Vagina (tissue), 2 donors: Measurements from ENCODE around the gene EHMT1. TPM values are rescaled to one million over a fixed set of nuclear protein-coding genes. Genes with fewer than 3 reads are reported as not detected.

Experiments
- DNase-seq, 2 donors: peaks; one replicate each; pipeline ENCODE4 v3.0.0-alpha.2; 2017; ENCODE audit errors: extremely low spot score in 2 of 2
- H3K27ac ChIP-seq: fragments of 200-600 bp; sonication (generic); one replicate; pipeline ENCODE4 v1.5.1; 2019
- H3K27me3 ChIP-seq: fragments of 200-600 bp; sonication (generic); one replicate; pipeline ENCODE4 v1.5.1; 2019
- H3K36me3 ChIP-seq, 2 donors: fragments of 200-600 bp; sonication (generic); one replicate each; pipeline ENCODE4 v1.5.1; 2017 to 2019
- H3K4me1 ChIP-seq: fragments of 200-600 bp; sonication (generic); one replicate; pipeline ENCODE4 v1.5.1; 2019
- H3K4me3 ChIP-seq, 2 donors: fragments of 200-600 bp; sonication (generic); 1 replicate in 1 of 2; 2 replicates in 1 of 2; pipeline ENCODE4 v1.5.1; 2016 to 2019
- H3K9me3 ChIP-seq: fragments of 200-600 bp; sonication (generic); one replicate; pipeline ENCODE4 v1.5.1; 2019
- POLR2A ChIP-seq, 2 donors: fragments of 450-650 bp; IDR thresholded peaks; one replicate each; pipeline ENCODE4 v1.6.1; 2017; ENCODE audit warnings: antibody characterized with exemption in 2 of 2, mild to moderate bottlenecking in 2 of 2, moderate library complexity in 2 of 2
- POLR2AphosphoS5 ChIP-seq, 2 donors: sonication (generic); formaldehyde crosslinking; IDR thresholded peaks; one replicate each; pipeline ENCODE4 v1.9.0; 2017; ENCODE audit warnings: antibody characterized with exemption in 2 of 2, mild to moderate bottlenecking in 2 of 2, low read depth in 1 of 2; ENCODE audit not compliant: insufficient read depth in 1 of 2
- intact Hi-C: fragments of 100-400 bp; cut with DNase I; formaldehyde crosslinking; loops from one replicate; pipeline ENCODE4 v1.15.1; 2023
- total RNA-seq: library from RNA; depleted of rRNA; stranded (reverse); fragments of >200 nt; gene quantifications from one replicate; pipeline ENCODE4 v1.2.3, GENCODE V29; 2016
- TF ChIP-seq, protein P1 (sequence below), 3 experiments: fragments of 450-650 bp in 2 of 3; fragments of 200-600 bp in 1 of 3; sonication (generic) in 1 of 3; IDR thresholded peaks; one replicate each; pipeline ENCODE4 v1.5.1; 2017 to 2019; ENCODE audit warnings: antibody characterized with exemption in 3 of 3, mild to moderate bottlenecking in 2 of 3, moderate library complexity in 2 of 3

The EHMT1 gene
- total RNA-seq, 1 donor from 2014 or later, result 65.8 TPM

DNA sequence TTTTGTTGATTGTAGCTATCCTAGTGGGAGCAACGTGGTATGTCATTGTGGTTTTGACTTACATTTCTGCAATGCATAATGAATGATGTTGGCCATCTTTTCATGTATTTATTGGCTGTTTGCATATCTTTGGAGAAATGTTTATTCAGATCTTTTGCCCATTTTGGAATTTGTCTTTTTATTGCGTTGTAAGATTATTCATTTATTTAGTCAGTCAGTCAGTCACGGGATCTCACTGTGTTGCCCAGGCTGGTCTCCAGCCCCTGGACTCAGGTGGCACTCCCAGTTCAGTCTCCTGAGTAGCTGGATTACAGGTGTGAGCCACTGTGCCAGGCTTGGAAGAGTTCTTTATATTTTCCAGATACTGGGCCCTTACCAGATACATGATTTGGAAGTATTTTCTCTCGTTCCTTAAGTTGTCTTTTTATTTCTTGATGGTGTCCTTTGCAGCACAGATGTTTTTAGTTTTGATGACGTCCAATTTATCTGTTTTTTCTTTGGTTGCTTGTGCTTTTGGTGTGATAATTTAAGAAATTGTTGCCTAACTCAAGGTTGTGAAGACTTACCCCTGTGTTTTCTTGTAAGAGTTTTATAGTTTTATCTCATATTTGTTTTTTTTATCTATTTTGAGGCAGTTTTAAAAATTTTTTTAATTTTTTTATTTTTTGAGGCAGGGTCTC lies 67.1 kb downstream of the EHMT1 start:
- TF ChIP-seq, protein P1, sequence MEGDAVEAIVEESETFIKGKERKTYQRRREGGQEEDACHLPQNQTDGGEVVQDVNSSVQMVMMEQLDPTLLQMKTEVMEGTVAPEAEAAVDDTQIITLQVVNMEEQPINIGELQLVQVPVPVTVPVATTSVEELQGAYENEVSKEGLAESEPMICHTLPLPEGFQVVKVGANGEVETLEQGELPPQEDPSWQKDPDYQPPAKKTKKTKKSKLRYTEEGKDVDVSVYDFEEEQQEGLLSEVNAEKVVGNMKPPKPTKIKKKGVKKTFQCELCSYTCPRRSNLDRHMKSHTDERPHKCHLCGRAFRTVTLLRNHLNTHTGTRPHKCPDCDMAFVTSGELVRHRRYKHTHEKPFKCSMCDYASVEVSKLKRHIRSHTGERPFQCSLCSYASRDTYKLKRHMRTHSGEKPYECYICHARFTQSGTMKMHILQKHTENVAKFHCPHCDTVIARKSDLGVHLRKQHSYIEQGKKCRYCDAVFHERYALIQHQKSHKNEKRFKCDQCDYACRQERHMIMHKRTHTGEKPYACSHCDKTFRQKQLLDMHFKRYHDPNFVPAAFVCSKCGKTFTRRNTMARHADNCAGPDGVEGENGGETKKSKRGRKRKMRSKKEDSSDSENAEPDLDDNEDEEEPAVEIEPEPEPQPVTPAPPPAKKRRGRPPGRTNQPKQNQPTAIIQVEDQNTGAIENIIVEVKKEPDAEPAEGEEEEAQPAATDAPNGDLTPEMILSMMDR (IDR thresholded peaks at IDR 0.05), result no peak
- TF ChIP-seq POLR2A (IDR thresholded peaks at IDR 0.05) (no peak), POLR2AphosphoS5 (IDR thresholded peaks at IDR 0.05; ENCODE audit: insufficient read depth in 1 of 2, low read depth in 1 of 2) (no peak)
- H3K27me3 ChIP-seq, result no peaks in the 10 kb centered on the region
- H3K36me3 ChIP-seq, result no peaks in the 10 kb centered on the region
- H3K4me3 ChIP-seq, result no peak overlapping the region
- H3K27ac ChIP-seq, result peak overlapping the region; percentile 54
- no peaks in the 10 kb centered on the region for H3K9me3 ChIP-seq
- intact Hi-C loops, result no loop called here
- peaks cover 40% of the 10 kb centered on the region for H3K4me1 ChIP-seq
- DNase-seq, result no peak

DNA sequence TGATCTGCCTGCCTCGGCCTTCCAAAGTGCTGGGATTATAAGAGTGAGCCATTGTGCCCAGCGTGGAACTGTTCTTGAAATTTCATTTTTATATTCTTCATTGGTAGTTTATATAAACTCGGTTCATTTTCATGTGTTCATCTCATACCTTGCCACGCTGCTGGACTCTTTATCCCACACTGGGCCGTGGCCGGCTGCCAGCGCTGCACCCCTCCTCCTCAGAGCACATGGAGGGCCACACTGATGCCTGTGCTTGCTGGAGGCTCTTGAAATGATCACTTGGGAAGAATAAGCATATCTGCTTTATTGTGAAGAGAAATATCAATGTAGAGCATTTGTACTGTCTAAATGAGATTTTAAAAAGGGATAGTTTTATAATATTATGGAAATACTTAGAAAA lies 69.5 kb downstream of the EHMT1 start:
- Histone ChIP-seq H3K4me1 (peaks cover 54% of the 10 kb centered on the region), H3K4me3 (no peak overlapping the region), H3K27me3 (no peaks in the 10 kb centered on the region), H3K9me3 (no peaks in the 10 kb centered on the region), H3K36me3 (no peaks in the 10 kb centered on the region), H3K27ac (no peak overlapping the region)
- DNase-seq, result no peak
- TF ChIP-seq POLR2AphosphoS5 (IDR thresholded peaks at IDR 0.05; ENCODE audit: insufficient read depth in 1 of 2, low read depth in 1 of 2) (no peak), POLR2A (IDR thresholded peaks at IDR 0.05) (no peak)
- TF ChIP-seq, protein P1 (IDR thresholded peaks at IDR 0.05), result no peak
- intact Hi-C loops, result no loop called here

- Histone ChIP-seq H3K4me3 (no peak overlapping the region), H3K27me3 (no peaks in the 10 kb centered on the region), H3K36me3 (no peaks in the 10 kb centered on the region), H3K4me1 (peaks cover 54% of the 10 kb centered on the region), H3K9me3 (no peaks in the 10 kb centered on the region), H3K27ac (no peak overlapping the region)
- DNase-seq, result no peak
- intact Hi-C loops, result no loop called here
- no peak for TF ChIP-seq POLR2A (IDR thresholded peaks at IDR 0.05)
- TF ChIP-seq, protein P1 (IDR thresholded peaks at IDR 0.05), result no peak
- no peak for TF ChIP-seq POLR2AphosphoS5 (IDR thresholded peaks at IDR 0.05; ENCODE audit: insufficient read depth in 1 of 2, low read depth in 1 of 2)
Observed at GRCh38 chr9:137688725-137689124, 69.9 kb downstream of the EHMT1 start.

GRCh38 chr9:137689745-137690529 lies 71.1 kb downstream of the EHMT1 start:
- H3K27ac ChIP-seq, result no peak overlapping the region
- intact Hi-C loops, result no loop called here
- H3K4me3 ChIP-seq, result no peak overlapping the region
- no peak for TF ChIP-seq POLR2A (IDR thresholded peaks at IDR 0.05)
- no peak for TF ChIP-seq POLR2AphosphoS5 (IDR thresholded peaks at IDR 0.05; ENCODE audit: insufficient read depth in 1 of 2, low read depth in 1 of 2)
- TF ChIP-seq, protein P1 (IDR thresholded peaks at IDR 0.05), result no peak
- H3K36me3 ChIP-seq, result no peaks in the 10 kb centered on the region
- H3K27me3 ChIP-seq, result no peaks in the 10 kb centered on the region
- no peaks in the 10 kb centered on the region for H3K9me3 ChIP-seq
- H3K4me1 ChIP-seq, result peaks cover 54% of the 10 kb centered on the region
- no peak for DNase-seq
